ENCODE results near the gene BPIFA1.

DNA sequence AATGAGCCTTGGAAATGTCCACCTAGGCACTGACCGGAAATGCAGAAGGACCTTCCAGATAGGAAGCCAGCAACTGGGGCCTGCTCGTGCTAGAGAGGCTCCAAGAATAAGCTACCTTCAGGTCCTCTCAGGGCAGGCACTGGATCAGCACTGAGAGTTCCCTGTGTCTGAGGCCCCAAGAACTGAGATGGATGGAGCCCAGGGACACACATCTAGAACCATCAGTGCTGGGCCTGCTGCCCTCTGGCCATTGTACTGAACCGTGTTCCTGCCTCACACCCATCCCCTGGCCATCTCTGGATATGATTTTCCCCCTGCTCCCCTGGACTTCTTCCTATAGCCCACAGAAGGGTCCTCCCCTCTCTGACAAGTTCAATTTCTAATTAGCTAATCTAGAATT, 10.3 kb downstream of the BPIFA1 start:
- TF ChIP-seq ZNF331 (CRISPR knock-in tag; IDR thresholded peaks at IDR 0.05; ENCODE audit: low read depth) (no peak), POLR2AphosphoS5 (IDR thresholded peaks at IDR 0.05; ENCODE audit: low read depth) (no peak), CTCF (conservative IDR thresholded peaks at IDR 0.05; ENCODE audit: low read depth in 2 of 2) (no peak), EZH2 (IDR thresholded peaks at IDR 0.05; ENCODE audit: low read depth, unreplicated experiment) (no peak), REST (IDR thresholded peaks at IDR 0.05; ENCODE audit: unreplicated experiment) (no peak), STAT1 (IDR thresholded peaks at IDR 0.05; ENCODE audit: unreplicated experiment) (no peak), EZH2phosphoT487 (IDR thresholded peaks at IDR 0.05; ENCODE audit: unreplicated experiment) (no peak), JUNB (IDR thresholded peaks at IDR 0.05; ENCODE audit: unreplicated experiment) (no peak), NANOG (IDR thresholded peaks at IDR 0.05; ENCODE audit: borderline replicate concordance) (no peak), ZNF462 (CRISPR knock-in tag; IDR thresholded peaks at IDR 0.05) (no peak)
- TF ChIP-seq, protein P1, sequence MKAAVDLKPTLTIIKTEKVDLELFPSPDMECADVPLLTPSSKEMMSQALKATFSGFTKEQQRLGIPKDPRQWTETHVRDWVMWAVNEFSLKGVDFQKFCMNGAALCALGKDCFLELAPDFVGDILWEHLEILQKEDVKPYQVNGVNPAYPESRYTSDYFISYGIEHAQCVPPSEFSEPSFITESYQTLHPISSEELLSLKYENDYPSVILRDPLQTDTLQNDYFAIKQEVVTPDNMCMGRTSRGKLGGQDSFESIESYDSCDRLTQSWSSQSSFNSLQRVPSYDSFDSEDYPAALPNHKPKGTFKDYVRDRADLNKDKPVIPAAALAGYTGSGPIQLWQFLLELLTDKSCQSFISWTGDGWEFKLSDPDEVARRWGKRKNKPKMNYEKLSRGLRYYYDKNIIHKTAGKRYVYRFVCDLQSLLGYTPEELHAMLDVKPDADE (IDR thresholded peaks at IDR 0.05), result no peak

Measured in GM23338 (cell line).